H1 (cell line): ENCODE measurements around the gene TMEM164. TPM values are rescaled to one million over a fixed set of nuclear protein-coding genes. Genes with fewer than 3 reads are reported as not detected.
"Not testable (repeated sequence)": the region's sequence is repeated elsewhere in the genome, so short reads cannot be mapped to it uniquely, and the experiment has no call there.

Experiments used
- CTCF ChIA-PET: fragments of 300-600 bp; sonication (Branson Sonifier 250); formaldehyde crosslinking; loops from one replicate; lab custom pipeline; 2021; ENCODE audit not compliant: partially characterized antibody; lab: Charles Lee
- POLR2A ChIA-PET: fragments of 300-600 bp; sonication (Branson Sonifier 250); formaldehyde crosslinking; loops from one replicate; lab custom pipeline; 2021; ENCODE audit warnings: inconsistent platforms; ENCODE audit not compliant: partially characterized antibody; lab: Charles Lee
- DNase-seq, 2 experiments: peaks; one replicate each; pipeline versions ENCODE4 v3.0.0 to v3.0.0-alpha.2; 2010 to 2022; ENCODE audit warnings: low spot score in 2 of 2, low read depth in 1 of 2, mixed read lengths in 1 of 2
- FAIRE-seq: peaks from 2 replicates; lab custom pipeline; 2011; peaks lifted over from hg19 to GRCh38; lab: Jason Lieb, UNC
- H2AFZ ChIP-seq: 2 replicates; pipeline ENCODE4 v1.8.1; 2012; ENCODE audit warnings: low read length, inconsistent platforms
- H2AK5ac ChIP-seq: 2 replicates; pipeline ENCODE4 v1.6.1; 2013; ENCODE audit warnings: low read depth, low read length
- H2BK120ac ChIP-seq: replicated peaks from 2 replicates; pipeline ENCODE3; 2013; ENCODE audit warnings: low read depth, low read length, inconsistent platforms
- H2BK12ac ChIP-seq: 2 replicates; pipeline ENCODE4 v1.6.1; 2013; ENCODE audit warnings: low read depth, low read length
- H2BK15ac ChIP-seq: 2 replicates; pipeline ENCODE4 v1.6.1; 2013; ENCODE audit warnings: low read length
- H2BK20ac ChIP-seq: 2 replicates; pipeline ENCODE4 v1.6.1; 2013; ENCODE audit warnings: low read length
- H2BK5ac ChIP-seq: 2 replicates; pipeline ENCODE4 v1.6.1; 2013; ENCODE audit warnings: low read depth, low read length
- H3K14ac ChIP-seq: 2 replicates; pipeline ENCODE4 v1.6.1; 2013; ENCODE audit warnings: inconsistent platforms; ENCODE audit not compliant: insufficient read length
- H3K18ac ChIP-seq: 2 replicates; pipeline ENCODE4 v1.6.1; 2013; ENCODE audit warnings: low read length; ENCODE audit errors: extremely low read depth
- H3K23ac ChIP-seq: 2 replicates; pipeline ENCODE4 v1.6.1; 2013; ENCODE audit warnings: inconsistent platforms; ENCODE audit not compliant: insufficient read length
- H3K23me2 ChIP-seq: 2 replicates; pipeline ENCODE4 v1.6.1; 2013; ENCODE audit warnings: low read depth, low read length
- H3K27ac ChIP-seq: 2 replicates; pipeline ENCODE4 v1.6.1; 2011; ENCODE audit warnings: low read depth, low read length, inconsistent platforms
- H3K27me3 ChIP-seq, 4 experiments: replicated peaks in 1 of 4; 1 replicate in 1 of 4; 2 replicates in 3 of 4; pipeline versions ENCODE4 v1.6.1 to v1.8.1; 2011 to 2013; ENCODE audit warnings: low read length in 3 of 4, mild to moderate bottlenecking in 3 of 4, inconsistent platforms in 2 of 4, mixed read lengths in 2 of 4, moderate library complexity in 1 of 4; ENCODE audit not compliant: control insufficient read depth in 3 of 4, insufficient read depth in 3 of 4; ENCODE audit errors: extremely low read depth in 1 of 4
- H3K36me3 ChIP-seq, 4 experiments: 2 replicates each; pipeline versions ENCODE4 v1.6.1 to v1.8.1; 2011 to 2013; ENCODE audit warnings: mild to moderate bottlenecking in 4 of 4, low read length in 3 of 4, moderate library complexity in 2 of 4, control low read depth in 1 of 4, inconsistent platforms in 1 of 4; ENCODE audit not compliant: insufficient read depth in 4 of 4, control insufficient read depth in 2 of 4
- H3K4ac ChIP-seq: replicated peaks from 2 replicates; pipeline ENCODE3; 2013; ENCODE audit warnings: low read length, low read depth, mixed read lengths, inconsistent platforms; ENCODE audit not compliant: insufficient read length
- H3K4me1 ChIP-seq, 4 experiments: replicated peaks in 1 of 4; 1 replicate in 1 of 4; 2 replicates in 3 of 4; pipeline versions ENCODE4 v1.6.1 to v1.8.1; 2011 to 2013; ENCODE audit warnings: low read length in 3 of 4, inconsistent platforms in 2 of 4, mixed read lengths in 1 of 4; ENCODE audit not compliant: insufficient read depth in 4 of 4, control insufficient read depth in 3 of 4
- H3K4me2 ChIP-seq, 2 experiments: 2 replicates each; pipeline versions ENCODE4 v1.6.1 to v1.8.1; 2011 to 2013; ENCODE audit warnings: low read depth in 2 of 2, low read length in 2 of 2, control low read depth in 1 of 2, inconsistent platforms in 1 of 2, mild to moderate bottlenecking in 1 of 2; ENCODE audit not compliant: insufficient read depth in 1 of 2
- H3K4me3 ChIP-seq, 4 experiments: fragments of 200-600, 300-600 bp in 1 of 4; sonication (generic), shearing (Covaris generic), sonication (Bioruptor Twin) in 1 of 4; 2 replicates each; pipeline versions ENCODE4 v1.5.1 to v1.8.1; 2011 to 2016; ENCODE audit warnings: low read length in 4 of 4, low read depth in 3 of 4, control low read depth in 2 of 4, inconsistent platforms in 2 of 4, mild to moderate bottlenecking in 2 of 4, mixed read lengths in 1 of 4, moderate library complexity in 1 of 4; ENCODE audit not compliant: insufficient read depth in 2 of 4; ENCODE audit errors: extremely low read depth in 1 of 4
- H3K56ac ChIP-seq: replicated peaks from 2 replicates; pipeline ENCODE3; 2013; ENCODE audit warnings: low read depth, mild to moderate bottlenecking, mixed read lengths, low read length, inconsistent platforms; ENCODE audit not compliant: insufficient read length
- H3K79me1 ChIP-seq: 2 replicates; pipeline ENCODE4 v1.6.1; 2013; ENCODE audit warnings: low read depth, low read length, control low read depth
- H3K79me2 ChIP-seq, 2 experiments: 2 replicates each; pipeline versions ENCODE4 v1.6.1 to v1.8.1; 2012 to 2013; ENCODE audit warnings: low read length in 2 of 2, mild to moderate bottlenecking in 2 of 2, inconsistent platforms in 1 of 2; ENCODE audit not compliant: insufficient read depth in 2 of 2, control insufficient read depth in 1 of 2
- H3K9ac ChIP-seq, 4 experiments: replicated peaks in 1 of 4; 1 replicate in 1 of 4; 2 replicates in 3 of 4; pipeline versions ENCODE4 v1.6.1 to v1.8.1; 2011 to 2013; ENCODE audit warnings: low read depth in 3 of 4, low read length in 3 of 4, control low read depth in 2 of 4, mild to moderate bottlenecking in 2 of 4, moderate library complexity in 2 of 4, inconsistent platforms in 1 of 4; ENCODE audit errors: extremely low read depth in 1 of 4
- H3K9me3 ChIP-seq, 2 experiments: 2 replicates each; pipeline versions ENCODE4 v1.6.1 to v1.8.1; 2012 to 2013; ENCODE audit warnings: mild to moderate bottlenecking in 2 of 2, moderate library complexity in 2 of 2, control low read depth in 1 of 2, inconsistent platforms in 1 of 2, low read depth in 1 of 2, low read length in 1 of 2, mixed read lengths in 1 of 2; ENCODE audit not compliant: insufficient read depth in 2 of 2
- H4K20me1 ChIP-seq, 2 experiments: replicated peaks in 1 of 2; 2 replicates each; pipeline versions ENCODE3 to v1.8.1; 2011 to 2013; ENCODE audit warnings: inconsistent platforms in 2 of 2, low read length in 2 of 2, mild to moderate bottlenecking in 1 of 2; ENCODE audit not compliant: insufficient read depth in 2 of 2, control insufficient read depth in 1 of 2
- H4K5ac ChIP-seq: 2 replicates; pipeline ENCODE4 v1.6.1; 2013; ENCODE audit warnings: low read length, low read depth, mixed read lengths, inconsistent platforms; ENCODE audit not compliant: insufficient read length
- H4K8ac ChIP-seq: 2 replicates; pipeline ENCODE4 v1.8.0; 2013; ENCODE audit warnings: mild to moderate bottlenecking, moderate library complexity, low read length, inconsistent platforms; ENCODE audit not compliant: insufficient read depth; ENCODE audit errors: extremely low read depth
- H4K91ac ChIP-seq: replicated peaks from 2 replicates; pipeline ENCODE3; 2013; ENCODE audit warnings: low read length, mixed read lengths, inconsistent platforms; ENCODE audit not compliant: insufficient read length
- WGBS, 2 experiments: shearing (Covaris generic) in 1 of 2; methylation state at CpG; one replicate each; pipeline versions ENCODE4 v1.1.6 to v1.1.7; 2013 to 2015; ENCODE audit warnings: low lambda C conversion rate in 2 of 2, mixed read lengths in 2 of 2, inconsistent platforms in 1 of 2, low coverage in 1 of 2, missing lambda C conversion rate in 1 of 2; ENCODE audit not compliant: insufficient replicate concordance in 2 of 2, insufficient coverage in 1 of 2, insufficient read length in 1 of 2; ENCODE audit errors: extremely low coverage in 1 of 2, missing lambda C conversion rate in 1 of 2; 5-methylcytosine and 5-hydroxymethylcytosine counted together
- polyA plus RNA-seq, 7 experiments: library from polyadenylated mRNA; depleted of rRNA in 3 of 7; stranded (reverse) in 5 of 7; unstranded in 2 of 7; fragments of >200 nt in 5 of 7; fragments of 200-250 nt in 2 of 7; gene quantifications; 1 replicate in 5 of 7; 2 replicates in 1 of 7; 4 replicates in 1 of 7; pipeline versions ENCODE4 v1.2.1 to v1.2.3, GENCODE V29; 2011 to 2013; ENCODE audit warnings: missing spikeins in 2 of 7, mixed read lengths in 2 of 7
- total RNA-seq: library from RNA; stranded (reverse); fragmentation: NEBNext Ultra II Directional; extraction: Animal tissue kit (Norgen Biotek cat#: 25700); gene quantifications from 2 replicates; pipeline ENCODE4 v1.2.1, GENCODE V29; 2021

Gene TMEM164
- total and polyA plus RNA-seq, 2 of the 8 experiments (the other 6 are each of a cell fraction or from before 2014, with no cell fraction given), result 7.3 to 14.8 TPM

DNA sequence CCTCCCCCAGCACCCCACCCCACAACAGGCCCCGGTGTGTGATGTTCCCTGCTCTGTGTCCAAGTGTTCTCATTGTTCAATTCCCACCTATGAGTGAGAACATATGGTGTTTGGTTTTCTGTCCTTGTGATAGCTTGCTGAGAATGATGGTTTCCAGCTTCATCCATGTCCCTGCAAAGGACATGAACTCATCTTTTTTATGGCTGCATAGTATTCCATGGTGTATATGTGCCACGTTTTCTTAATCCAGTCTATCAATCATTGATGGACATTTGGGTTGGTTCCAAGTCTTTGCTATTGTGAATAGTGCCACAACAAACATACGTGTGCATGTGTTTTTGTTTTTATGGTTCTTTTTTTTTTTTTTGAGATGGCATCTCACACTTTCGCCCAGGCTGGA, 17.7 kb upstream of the TMEM164 start:
- POLR2A ChIA-PET, H3K36me3 ChIP-seq: not testable (repeated sequence)

More for the DNA sequence above, 17.7 kb upstream of the TMEM164 start:
- H3K9ac ChIP-seq, H3K79me2 ChIP-seq, H2BK5ac ChIP-seq, H3K79me1 ChIP-seq, H3K4me2 ChIP-seq, H3K4ac ChIP-seq, H3K18ac ChIP-seq, H3K27ac ChIP-seq, FAIRE-seq, H3K27me3 ChIP-seq, H2AK5ac ChIP-seq, H3K23me2 ChIP-seq, H3K4me3 ChIP-seq, H2BK120ac ChIP-seq, H3K23ac ChIP-seq, H4K8ac ChIP-seq, H2BK15ac ChIP-seq, H3K4me1 ChIP-seq, H3K56ac ChIP-seq, H4K91ac ChIP-seq, H2BK12ac ChIP-seq, H4K5ac ChIP-seq, H3K9me3 ChIP-seq, H2AFZ ChIP-seq, H2BK20ac ChIP-seq, DNase-seq, H4K20me1 ChIP-seq, CTCF ChIA-PET, H3K14ac ChIP-seq: not testable (repeated sequence)
- WGBS, 2 experiments, result 100% methylated on average over 3 of the region's 4 CpGs; no CpG with 5 or more reads in 1 of the 2 experiments
